ENCODE data around the gene IGSF21. TPM values are rescaled to one million over a fixed set of nuclear protein-coding genes. Genes with fewer than 3 reads are reported as not detected.

Gene IGSF21
- polyA plus RNA-seq, 1 donor (not counting 4 experiments of a cell fraction or from before 2014, with no cell fraction given) = not detected

- no peak overlapping the region for H2AFZ ChIP-seq (ENCODE audit: control insufficient read depth, low read length)
- no peak overlapping the region for H3K4me2 ChIP-seq (ENCODE audit: control insufficient read depth, extremely low read depth, insufficient read depth, low read depth, low read length)
- H3K9me1 ChIP-seq (ENCODE audit: control insufficient read depth, extremely low read depth, insufficient read depth, low read length) = no peaks in the 10 kb centered on the region
- H3K27ac ChIP-seq (ENCODE audit: control insufficient read depth, insufficient read depth, low read length) = no peak overlapping the region
- H3K36me3 ChIP-seq (ENCODE audit: control insufficient read depth in 2 of 2, extremely low read depth in 1 of 2, insufficient read depth in 2 of 2, low read length in 2 of 2) = no peaks in the 10 kb centered on the region
- H3K27me3 ChIP-seq (ENCODE audit: control insufficient read depth, extremely low read depth, insufficient read depth, low read length) = no peaks in the 10 kb centered on the region
- TF ChIP-seq, protein P1, sequence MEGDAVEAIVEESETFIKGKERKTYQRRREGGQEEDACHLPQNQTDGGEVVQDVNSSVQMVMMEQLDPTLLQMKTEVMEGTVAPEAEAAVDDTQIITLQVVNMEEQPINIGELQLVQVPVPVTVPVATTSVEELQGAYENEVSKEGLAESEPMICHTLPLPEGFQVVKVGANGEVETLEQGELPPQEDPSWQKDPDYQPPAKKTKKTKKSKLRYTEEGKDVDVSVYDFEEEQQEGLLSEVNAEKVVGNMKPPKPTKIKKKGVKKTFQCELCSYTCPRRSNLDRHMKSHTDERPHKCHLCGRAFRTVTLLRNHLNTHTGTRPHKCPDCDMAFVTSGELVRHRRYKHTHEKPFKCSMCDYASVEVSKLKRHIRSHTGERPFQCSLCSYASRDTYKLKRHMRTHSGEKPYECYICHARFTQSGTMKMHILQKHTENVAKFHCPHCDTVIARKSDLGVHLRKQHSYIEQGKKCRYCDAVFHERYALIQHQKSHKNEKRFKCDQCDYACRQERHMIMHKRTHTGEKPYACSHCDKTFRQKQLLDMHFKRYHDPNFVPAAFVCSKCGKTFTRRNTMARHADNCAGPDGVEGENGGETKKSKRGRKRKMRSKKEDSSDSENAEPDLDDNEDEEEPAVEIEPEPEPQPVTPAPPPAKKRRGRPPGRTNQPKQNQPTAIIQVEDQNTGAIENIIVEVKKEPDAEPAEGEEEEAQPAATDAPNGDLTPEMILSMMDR (optimal IDR thresholded peaks at IDR 0.05 in 1 of 3, IDR thresholded peaks at IDR 0.05 in 1 of 3, conservative IDR thresholded peaks at IDR 0.05 in 1 of 3; ENCODE audit: extremely low read depth in 1 of 3, insufficient read depth in 2 of 3, low read length in 3 of 3) = no peak
- no peak for TF ChIP-seq EZH2 (IDR thresholded peaks at IDR 0.05; ENCODE audit: low read length)
- no peaks in the 10 kb centered on the region for H3K9me3 ChIP-seq (ENCODE audit: control insufficient read depth, low read depth, low read length)
- no peak for FAIRE-seq
- H3K4me1 ChIP-seq (ENCODE audit: control insufficient read depth, extremely low read depth, insufficient read depth, low read length) = no peaks in the 10 kb centered on the region
- DNase-seq (ENCODE audit: low read depth, low spot score) = no peak
- no peaks in the 10 kb centered on the region for H4K20me1 ChIP-seq (ENCODE audit: control insufficient read depth, extremely low read depth, insufficient read depth, low read length)
- no peak overlapping the region for H3K4me3 ChIP-seq (ENCODE audit: control insufficient read depth in 2 of 3, extremely low read depth in 1 of 3, insufficient read depth in 2 of 3, low read depth in 1 of 3, low read length in 3 of 3)
- H3K9ac ChIP-seq (ENCODE audit: control insufficient read depth, extremely low read depth, insufficient read depth, low read length) = no peak overlapping the region
- dilution Hi-C loops (cut with MboI; ENCODE audit: extremely low pct_ligation_motif_present, low sequenced_read_pairs) = no loop called here
- no peaks in the 10 kb centered on the region for H3K79me2 ChIP-seq (ENCODE audit: control insufficient read depth, insufficient read depth, low read length)
These were observed 171.9 kb downstream of the IGSF21 start for GRCh38 chr1:18279351-18280074.

GRCh38 chr1:18280956-18281355, 173.4 kb downstream of the IGSF21 start:
- TF ChIP-seq EZH2 (IDR thresholded peaks at IDR 0.05; ENCODE audit: low read length) = no peak
- TF ChIP-seq, protein P1 (optimal IDR thresholded peaks at IDR 0.05 in 1 of 3, IDR thresholded peaks at IDR 0.05 in 1 of 3, conservative IDR thresholded peaks at IDR 0.05 in 1 of 3; ENCODE audit: extremely low read depth in 1 of 3, insufficient read depth in 2 of 3, low read length in 3 of 3) = no peak
- H3K4me2 ChIP-seq (ENCODE audit: control insufficient read depth, extremely low read depth, insufficient read depth, low read depth, low read length) = no peak overlapping the region
- no peaks in the 10 kb centered on the region for H3K36me3 ChIP-seq (ENCODE audit: control insufficient read depth in 2 of 2, extremely low read depth in 1 of 2, insufficient read depth in 2 of 2, low read length in 2 of 2)
- no peaks in the 10 kb centered on the region for H4K20me1 ChIP-seq (ENCODE audit: control insufficient read depth, extremely low read depth, insufficient read depth, low read length)
- no peak overlapping the region for H3K4me3 ChIP-seq (ENCODE audit: control insufficient read depth in 2 of 3, extremely low read depth in 1 of 3, insufficient read depth in 2 of 3, low read depth in 1 of 3, low read length in 3 of 3)
- no peaks in the 10 kb centered on the region for H3K79me2 ChIP-seq (ENCODE audit: control insufficient read depth, insufficient read depth, low read length)
- no peaks in the 10 kb centered on the region for H3K9me1 ChIP-seq (ENCODE audit: control insufficient read depth, extremely low read depth, insufficient read depth, low read length)
- H3K9ac ChIP-seq (ENCODE audit: control insufficient read depth, extremely low read depth, insufficient read depth, low read length) = no peak overlapping the region
- H3K9me3 ChIP-seq (ENCODE audit: control insufficient read depth, low read depth, low read length) = no peaks in the 10 kb centered on the region
- no peak for DNase-seq (ENCODE audit: low read depth, low spot score)
- no peaks in the 10 kb centered on the region for H3K27me3 ChIP-seq (ENCODE audit: control insufficient read depth, extremely low read depth, insufficient read depth, low read length)
- no peak overlapping the region for H3K27ac ChIP-seq (ENCODE audit: control insufficient read depth, insufficient read depth, low read length)
- dilution Hi-C loops (cut with MboI; ENCODE audit: extremely low pct_ligation_motif_present, low sequenced_read_pairs) = no loop called here
- no peak overlapping the region for H2AFZ ChIP-seq (ENCODE audit: control insufficient read depth, low read length)
- no peaks in the 10 kb centered on the region for H3K4me1 ChIP-seq (ENCODE audit: control insufficient read depth, extremely low read depth, insufficient read depth, low read length)
- no peak for FAIRE-seq

All from keratinocyte (primary cell).